SH-SY5Y (cell line): ENCODE measurements around the gene DDX50.

Source experiments
- GATA2 ChIP-seq: IDR thresholded peaks from 2 replicates; pipeline ENCODE4 v1.6.1; 2011; ENCODE audit warnings: mild to moderate bottlenecking, low read depth, low read length
- GATA3 ChIP-seq: IDR thresholded peaks from 2 replicates; pipeline ENCODE4 v1.6.1; 2011; ENCODE audit warnings: low read depth, mild to moderate bottlenecking, low read length, moderate library complexity

- TF ChIP-seq GATA2 (no peak), GATA3 (no peak)
These were observed 1.3 kb downstream of the DDX50 start for GRCh38 chr10:68902382-68902781.
